ENCODE measurements around the gene UNC5C.

Gene UNC5C

GRCh38 chr4:95548738-95549245, at the start of gene UNC5C:
Gene UNC5C (minus strand): TSS chr4:95548973.
- peak within 1 kb of the TSS; percentile 31 for H3K4me3 ChIP-seq (ENCODE audit: control insufficient read depth, low read depth, low read length)
- no peak for DNase-seq (ENCODE audit: low read depth)
- no peak for TF ChIP-seq CTCF (IDR thresholded peaks at IDR 0.05; ENCODE audit: control insufficient read depth, insufficient read depth, low read depth, low read length, missing control alignments)

- no peak overlapping the region for H3K4me3 ChIP-seq (ENCODE audit: control insufficient read depth, low read depth, low read length)
- no peak for DNase-seq (ENCODE audit: low read depth)
- no peak for TF ChIP-seq CTCF (IDR thresholded peaks at IDR 0.05; ENCODE audit: control insufficient read depth, insufficient read depth, low read depth, low read length, missing control alignments)
Measured at GRCh38 chr4:95596676-95597075, 47.9 kb upstream of the UNC5C start.

GRCh38 chr4:95594629-95595028, 45.9 kb upstream of the UNC5C start:
- no peak overlapping the region for H3K4me3 ChIP-seq (ENCODE audit: control insufficient read depth, low read depth, low read length)
- no peak for DNase-seq (ENCODE audit: low read depth)
- no peak for TF ChIP-seq CTCF (IDR thresholded peaks at IDR 0.05; ENCODE audit: control insufficient read depth, insufficient read depth, low read depth, low read length, missing control alignments)

GRCh38 chr4:95594013-95594412, 45.2 kb upstream of the UNC5C start:
- DNase-seq (ENCODE audit: low read depth) = no peak
- no peak for TF ChIP-seq CTCF (IDR thresholded peaks at IDR 0.05; ENCODE audit: control insufficient read depth, insufficient read depth, low read depth, low read length, missing control alignments)
- H3K4me3 ChIP-seq (ENCODE audit: control insufficient read depth, low read depth, low read length) = no peak overlapping the region

- no peak for TF ChIP-seq CTCF (IDR thresholded peaks at IDR 0.05; ENCODE audit: control insufficient read depth, insufficient read depth, low read depth, low read length, missing control alignments)
- H3K4me3 ChIP-seq (ENCODE audit: control insufficient read depth, low read depth, low read length) = no peak overlapping the region
- DNase-seq (ENCODE audit: low read depth) = no peak
Measured at GRCh38 chr4:95591278-95591677, 42.5 kb upstream of the UNC5C start.

- no peak for DNase-seq (ENCODE audit: low read depth)
- no peak for TF ChIP-seq CTCF (IDR thresholded peaks at IDR 0.05; ENCODE audit: control insufficient read depth, insufficient read depth, low read depth, low read length, missing control alignments)
- H3K4me3 ChIP-seq (ENCODE audit: control insufficient read depth, low read depth, low read length) = no peak overlapping the region
Measured at GRCh38 chr4:95590615-95591014, 41.8 kb upstream of the UNC5C start.

Measured in AG09309 (cell line).